GM12873 (cell line): ENCODE data around the gene C22orf15.

Experiments used
- TF ChIP-seq, protein P1 (sequence below): IDR thresholded peaks from 2 replicates; pipeline ENCODE4 v1.5.1; 2012; ENCODE audit warnings: low read depth, mild to moderate bottlenecking, moderate library complexity, low read length, control low read depth; ENCODE audit not compliant: insufficient read depth; ENCODE audit errors: missing control alignments

C22orf15 gene

DNA sequence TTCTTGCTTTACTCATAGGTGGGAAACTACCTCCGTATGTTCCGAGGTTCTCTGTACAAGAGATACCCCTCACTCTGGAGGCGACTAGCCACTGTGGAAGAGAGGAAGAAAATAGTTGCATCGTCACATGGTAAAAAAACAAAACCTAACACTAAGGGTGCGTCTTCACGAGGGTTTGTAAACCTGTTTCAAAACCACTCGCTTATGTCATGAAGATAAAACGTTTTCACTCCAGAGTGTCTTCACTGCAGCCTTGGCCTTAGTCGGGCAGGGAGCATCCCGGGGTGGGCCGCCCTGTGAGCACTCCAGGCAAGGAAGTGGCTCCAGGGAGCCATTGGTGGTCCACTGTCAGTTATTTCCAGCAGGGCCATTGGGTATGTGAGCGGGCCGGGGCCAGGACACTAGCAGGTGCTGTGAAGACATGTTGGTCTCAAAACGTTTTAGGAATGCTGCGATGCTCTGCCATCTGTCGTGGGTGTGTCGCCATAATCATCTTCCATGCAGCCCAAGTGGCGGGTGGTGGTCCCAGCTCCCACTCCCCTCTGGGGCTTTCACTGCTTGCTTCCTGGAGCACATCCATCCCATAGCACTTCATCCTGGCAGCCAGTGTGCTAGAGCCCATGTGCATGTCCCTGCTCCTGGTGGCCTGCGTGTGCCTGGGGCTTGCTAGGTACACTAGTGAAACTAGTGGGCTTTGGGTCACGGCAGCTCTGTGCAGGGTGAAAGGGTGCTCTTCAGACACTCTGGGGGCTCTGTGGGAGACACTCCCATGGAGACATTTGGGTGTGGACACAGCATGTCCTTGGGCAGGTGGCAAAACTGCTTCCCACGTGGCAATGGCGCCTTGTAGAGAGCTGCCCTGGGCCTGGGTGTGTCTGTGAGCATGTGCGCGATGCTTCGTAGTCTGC is 29.2 kb downstream of the C22orf15 start:
- TF ChIP-seq, protein P1, sequence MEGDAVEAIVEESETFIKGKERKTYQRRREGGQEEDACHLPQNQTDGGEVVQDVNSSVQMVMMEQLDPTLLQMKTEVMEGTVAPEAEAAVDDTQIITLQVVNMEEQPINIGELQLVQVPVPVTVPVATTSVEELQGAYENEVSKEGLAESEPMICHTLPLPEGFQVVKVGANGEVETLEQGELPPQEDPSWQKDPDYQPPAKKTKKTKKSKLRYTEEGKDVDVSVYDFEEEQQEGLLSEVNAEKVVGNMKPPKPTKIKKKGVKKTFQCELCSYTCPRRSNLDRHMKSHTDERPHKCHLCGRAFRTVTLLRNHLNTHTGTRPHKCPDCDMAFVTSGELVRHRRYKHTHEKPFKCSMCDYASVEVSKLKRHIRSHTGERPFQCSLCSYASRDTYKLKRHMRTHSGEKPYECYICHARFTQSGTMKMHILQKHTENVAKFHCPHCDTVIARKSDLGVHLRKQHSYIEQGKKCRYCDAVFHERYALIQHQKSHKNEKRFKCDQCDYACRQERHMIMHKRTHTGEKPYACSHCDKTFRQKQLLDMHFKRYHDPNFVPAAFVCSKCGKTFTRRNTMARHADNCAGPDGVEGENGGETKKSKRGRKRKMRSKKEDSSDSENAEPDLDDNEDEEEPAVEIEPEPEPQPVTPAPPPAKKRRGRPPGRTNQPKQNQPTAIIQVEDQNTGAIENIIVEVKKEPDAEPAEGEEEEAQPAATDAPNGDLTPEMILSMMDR = no peak

DNA sequence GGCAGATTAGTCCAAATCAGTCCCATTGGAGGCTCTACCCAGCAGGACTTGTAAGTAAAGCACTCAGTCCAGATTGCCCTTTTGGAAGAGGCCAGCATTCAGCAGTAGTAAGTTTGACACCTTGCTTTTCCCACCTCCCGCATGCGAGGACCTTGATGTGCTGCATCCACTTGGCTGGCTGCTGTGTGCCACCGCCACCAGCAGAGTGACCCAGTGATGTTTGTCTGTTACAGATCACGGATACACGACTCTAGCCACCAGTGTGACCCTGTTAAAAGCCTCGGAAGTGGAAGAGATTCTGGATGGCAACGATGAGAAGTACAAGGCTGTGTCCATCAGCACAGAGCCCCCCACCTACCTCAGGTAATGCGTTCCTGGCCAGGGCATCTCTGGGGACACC is 30.5 kb downstream of the C22orf15 start:
- TF ChIP-seq, protein P1 = no peak

DNA sequence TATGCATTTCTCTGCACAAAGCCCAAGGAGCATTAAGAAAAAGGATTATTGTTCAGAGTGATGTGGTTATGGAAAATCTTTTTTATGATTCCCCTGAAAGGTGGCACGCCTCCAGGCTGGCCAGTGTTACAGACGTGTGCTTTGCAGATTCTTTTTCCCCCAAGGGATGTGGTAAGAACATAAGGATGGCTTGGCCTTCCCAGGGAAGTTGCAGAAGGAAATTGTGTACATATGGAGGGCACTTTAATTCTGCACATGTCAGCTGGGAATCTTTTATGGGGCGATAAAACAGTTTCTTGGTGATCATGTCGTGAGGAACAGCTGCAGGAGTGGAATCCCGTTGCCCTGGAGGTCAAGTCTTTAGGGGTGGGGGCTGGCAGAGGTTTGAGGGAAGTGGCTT is 33.7 kb downstream of the C22orf15 start:
- TF ChIP-seq, protein P1 = no peak

DNA sequence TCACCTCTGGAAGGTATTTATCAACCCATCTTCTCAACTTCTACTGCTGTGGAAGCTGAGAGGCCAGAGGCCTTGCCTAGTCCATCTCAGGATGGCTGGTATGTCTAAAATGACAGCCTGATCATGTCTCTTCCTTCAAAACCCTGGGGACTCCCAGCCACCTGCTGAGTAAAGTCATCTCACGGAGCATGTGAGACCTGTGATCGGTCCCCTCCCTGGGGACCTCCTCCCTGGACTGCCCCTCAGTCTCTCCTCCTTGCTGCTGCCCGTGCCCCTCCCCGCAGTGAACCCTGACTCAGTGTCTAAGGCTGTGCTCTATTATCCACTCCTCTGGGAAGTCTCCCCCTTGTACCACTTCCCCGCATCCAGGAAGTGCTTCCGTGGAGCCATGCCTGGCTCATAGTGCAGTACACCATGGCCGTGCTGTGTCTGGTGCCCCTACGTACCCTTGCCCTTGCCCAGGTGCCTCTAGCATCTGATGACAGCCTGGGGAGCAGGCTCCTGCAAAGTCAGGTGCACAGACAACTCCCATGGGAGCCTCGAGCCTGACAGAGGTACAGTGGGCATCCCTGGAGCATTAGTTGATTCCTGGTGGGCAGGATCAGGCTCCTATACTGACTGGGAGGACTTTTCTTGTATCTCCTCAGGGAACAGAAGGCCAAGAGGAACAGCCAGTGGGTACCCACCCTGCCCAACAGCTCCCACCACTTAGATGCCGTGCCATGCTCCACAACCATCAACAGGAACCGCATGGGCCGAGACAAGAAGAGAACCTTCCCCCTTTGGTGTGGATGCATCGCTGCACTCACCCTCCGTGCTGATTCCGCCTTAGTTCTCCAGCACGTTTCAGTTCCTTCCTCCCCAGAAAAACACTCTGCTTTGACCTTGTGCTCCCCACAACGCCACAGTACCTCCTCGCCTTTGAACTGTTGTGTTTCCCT is 37.8 kb downstream of the C22orf15 start:
- TF ChIP-seq, protein P1 = no peak

DNA sequence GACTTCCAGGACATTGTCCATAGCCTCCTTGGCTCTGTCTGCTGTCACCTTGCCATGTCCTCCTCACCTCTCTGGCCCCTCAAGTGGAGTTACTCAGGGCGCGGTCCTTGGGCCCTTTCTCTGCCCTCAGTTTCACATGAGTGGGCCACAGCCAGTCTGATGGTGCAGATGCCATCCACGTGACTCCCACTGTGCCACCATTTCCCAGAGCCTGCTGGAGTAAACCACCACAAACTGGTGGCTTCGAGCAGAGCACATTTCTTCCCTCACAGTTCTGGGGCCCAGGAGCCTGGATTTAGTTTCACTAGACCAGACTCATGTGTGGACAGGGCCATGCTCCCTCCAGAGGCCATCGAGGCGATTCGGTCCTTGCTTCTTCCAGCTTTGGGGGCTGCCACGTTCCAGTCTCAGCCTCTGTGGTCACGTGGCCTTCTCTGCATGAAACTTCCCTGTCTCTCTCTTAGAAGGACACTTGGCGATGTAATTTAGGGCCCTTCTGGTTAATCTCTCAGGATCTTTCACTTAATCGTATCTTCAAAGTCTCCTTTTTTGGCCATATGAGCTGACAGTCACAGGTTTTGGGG is 38.5 kb downstream of the C22orf15 start:
- TF ChIP-seq, protein P1 = no peak

DNA sequence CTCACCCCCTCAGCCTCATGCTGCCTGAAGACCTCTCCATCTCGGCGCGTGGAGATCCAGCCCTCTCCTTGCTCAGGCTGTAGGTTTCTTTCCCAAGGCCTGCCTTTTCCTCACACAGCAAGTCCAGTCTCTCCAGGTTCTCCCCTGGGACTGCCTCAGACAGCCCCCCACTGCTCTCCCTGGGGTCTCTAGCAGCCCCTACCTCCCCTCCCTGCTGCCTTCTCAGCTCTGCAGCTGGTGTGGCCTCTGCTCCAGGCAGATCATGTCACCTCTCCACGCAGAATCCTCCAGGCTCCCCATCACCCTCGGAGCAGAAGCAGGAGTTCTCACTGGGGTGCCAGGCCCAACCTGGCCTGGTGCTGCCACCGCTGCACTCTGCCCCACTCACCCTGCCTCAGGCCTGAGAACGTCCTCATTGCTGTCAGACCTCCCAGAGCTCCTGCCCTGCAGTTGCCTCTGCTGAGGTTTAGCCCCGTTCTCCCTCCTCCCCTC is 39.1 kb downstream of the C22orf15 start:
- TF ChIP-seq, protein P1 = no peak
